SK-N-SH (cell line): ENCODE data around the gene KLK5. TPM values are rescaled to one million over a fixed set of nuclear protein-coding genes. Genes with fewer than 3 reads are reported as not detected.

Experiments
- CTCF ChIA-PET: fragments of 300-600, 350-600 bp; formaldehyde crosslinking; extraction: SDS; loops from one replicate; lab custom pipeline; 2021; lab: Yijun Ruan, JAX
- POLR2A ChIA-PET: fragments of 350-600 bp; sonication (Branson Sonifier 250); formaldehyde crosslinking; extraction: SDS; loops from one replicate; lab custom pipeline; 2020; ENCODE audit warnings: antibody characterized with exemption, inconsistent platforms; lab: Yijun Ruan, JAX
- DNase-seq: peaks from one replicate; pipeline ENCODE4 v3.0.0; 2012
- H2AFZ ChIP-seq: fragments of 200-600 bp; sonication (generic); 2 replicates; pipeline ENCODE4 v1.8.1; 2016; ENCODE audit warnings: antibody characterized with exemption, mild to moderate bottlenecking, low read depth
- H3F3A ChIP-seq: fragments of 200-600 bp; sonication (generic); replicated peaks from 2 replicates; pipeline ENCODE3; 2016; ENCODE audit warnings: antibody characterized with exemption, mild to moderate bottlenecking; ENCODE audit not compliant: insufficient read depth
- H3K27ac ChIP-seq, 2 experiments: fragments of 200-500 bp in 1 of 2; fragments of 200-600 bp in 1 of 2; sonication (Bioruptor generic) in 1 of 2; sonication (generic), shearing (Covaris generic) in 1 of 2; 2 replicates each; pipeline versions ENCODE4 v1.5.1 to v1.6.1; 2014 to 2016; ENCODE audit warnings: low read depth in 2 of 2, inconsistent platforms in 1 of 2, low read length in 1 of 2, mild to moderate bottlenecking in 1 of 2, mixed read lengths in 1 of 2
- H3K27me3 ChIP-seq: fragments of 200-600 bp; sonication (generic), shearing (Covaris generic); 2 replicates; pipeline ENCODE4 v1.6.1; 2016; ENCODE audit warnings: mixed run types; ENCODE audit not compliant: insufficient read depth
- H3K36me3 ChIP-seq, 2 experiments: fragments of 200-500 bp in 1 of 2; fragments of 200-600 bp in 1 of 2; sonication (Bioruptor generic) in 1 of 2; sonication (generic) in 1 of 2; replicated peaks in 1 of 2; 2 replicates each; pipeline versions ENCODE3 to v1.5.1; 2014 to 2016; ENCODE audit warnings: low read length in 1 of 2, mild to moderate bottlenecking in 1 of 2; ENCODE audit not compliant: insufficient read depth in 2 of 2, control insufficient read depth in 1 of 2
- H3K4me1 ChIP-seq, 2 experiments: fragments of 200-500 bp in 1 of 2; fragments of 200-600 bp in 1 of 2; sonication (Bioruptor generic) in 1 of 2; sonication (generic), shearing (Covaris generic) in 1 of 2; 2 replicates each; pipeline versions ENCODE4 v1.5.1 to v1.6.1; 2014 to 2016; ENCODE audit warnings: low read depth in 1 of 2, low read length in 1 of 2, mixed run types in 1 of 2; ENCODE audit not compliant: insufficient read depth in 2 of 2, control insufficient read depth in 1 of 2
- H3K4me2 ChIP-seq: fragments of 200-600 bp; sonication (generic), shearing (Covaris generic); 2 replicates; pipeline ENCODE4 v1.6.1; 2017; ENCODE audit warnings: mixed run types
- H3K4me3 ChIP-seq, 2 experiments: fragments of 200-500 bp in 1 of 2; fragments of 200-600 bp in 1 of 2; sonication (Bioruptor generic) in 1 of 2; sonication (generic), shearing (Covaris generic) in 1 of 2; 2 replicates each; pipeline versions ENCODE4 v1.5.1 to v1.8.1; 2014 to 2016; ENCODE audit warnings: low read depth in 2 of 2, inconsistent platforms in 1 of 2, low read length in 1 of 2, mild to moderate bottlenecking in 1 of 2, mixed read lengths in 1 of 2, moderate library complexity in 1 of 2
- H3K79me2 ChIP-seq: fragments of 200-600 bp; sonication (generic); 2 replicates; pipeline ENCODE4 v1.8.1; 2017; ENCODE audit warnings: mild to moderate bottlenecking; ENCODE audit not compliant: insufficient read depth
- H3K9ac ChIP-seq: fragments of 200-600 bp; sonication (generic); 2 replicates; pipeline ENCODE4 v1.6.1; 2017; ENCODE audit warnings: mixed run types
- H3K9me2 ChIP-seq: fragments of 200-600 bp; sonication (generic); 2 replicates; pipeline ENCODE4 v1.6.1; 2017; ENCODE audit warnings: mixed run types
- H3K9me3 ChIP-seq: fragments of 200-600 bp; sonication (generic); 2 replicates; pipeline ENCODE4 v1.6.1; 2017; ENCODE audit warnings: mixed run types, mild to moderate bottlenecking, moderate library complexity
- H4K20me1 ChIP-seq: fragments of 200-600 bp; sonication (generic); 2 replicates; pipeline ENCODE4 v1.6.1; 2017; ENCODE audit warnings: mild to moderate bottlenecking, mixed run types; ENCODE audit not compliant: insufficient read depth
- CHD2 ChIP-seq: fragments of 150-350 bp; IDR thresholded peaks from 2 replicates; pipeline ENCODE4 v1.6.1; 2018; ENCODE audit warnings: low read length; ENCODE audit not compliant: partially characterized antibody
- ELF1 ChIP-seq: IDR thresholded peaks from 2 replicates; pipeline ENCODE4 v1.4.0; 2012
- EP300 ChIP-seq, 2 experiments: IDR thresholded peaks; 2 replicates each; pipeline versions ENCODE4 v1.4.0 to v1.6.1; 2012; ENCODE audit warnings: borderline replicate concordance in 1 of 2, low read depth in 1 of 2, low read length in 1 of 2
- EZH2phosphoT487 ChIP-seq: fragments of 200-600 bp; sonication (generic); IDR thresholded peaks from 2 replicates; pipeline ENCODE4 v1.6.1; 2017; ENCODE audit warnings: low read depth, mixed run types, mild to moderate bottlenecking, antibody characterized with exemption, moderate library complexity, borderline replicate concordance
- RCOR1 ChIP-seq: fragments of 150-350 bp; IDR thresholded peaks from 2 replicates; pipeline ENCODE4 v1.6.1; 2017; ENCODE audit warnings: antibody characterized with exemption, low read length
- RXRA ChIP-seq: IDR thresholded peaks from 2 replicates; pipeline ENCODE4 v1.4.0; 2012; ENCODE audit warnings: low read depth, mild to moderate bottlenecking, borderline replicate concordance
- TCF12 ChIP-seq: IDR thresholded peaks from 2 replicates; pipeline ENCODE4 v1.4.0; 2012
- YY1 ChIP-seq: IDR thresholded peaks from 2 replicates; pipeline ENCODE4 v1.4.0; 2012; ENCODE audit warnings: low read depth, mild to moderate bottlenecking
- WGBS: methylation state at CpG from one replicate; pipeline ENCODE4 v1.1.6; 2017; ENCODE audit warnings: low lambda C conversion rate; 5-methylcytosine and 5-hydroxymethylcytosine counted together
- polyA plus RNA-seq, 3 experiments: library from polyadenylated mRNA; depleted of rRNA; stranded (reverse); fragments of >200 nt; gene quantifications; 2 replicates each; pipeline ENCODE4 v1.2.3, GENCODE V29; 2012
- TF ChIP-seq, protein P1 (sequence below): IDR thresholded peaks from 2 replicates; pipeline ENCODE4 v1.4.0; 2012; ENCODE audit warnings: low read depth, borderline replicate concordance
- TF ChIP-seq, protein P2 (sequence below): IDR thresholded peaks from 2 replicates; pipeline ENCODE4; 2012
- TF ChIP-seq, protein P3 (sequence below): fragments of 150-350 bp; IDR thresholded peaks from 2 replicates; pipeline ENCODE4 v1.6.1; 2016; ENCODE audit warnings: mild to moderate bottlenecking, low read depth, low read length

The KLK5 gene
- polyA plus RNA-seq, 1 of the 3 experiments (the other 2 are of a cell fraction), result not detected

DNA sequence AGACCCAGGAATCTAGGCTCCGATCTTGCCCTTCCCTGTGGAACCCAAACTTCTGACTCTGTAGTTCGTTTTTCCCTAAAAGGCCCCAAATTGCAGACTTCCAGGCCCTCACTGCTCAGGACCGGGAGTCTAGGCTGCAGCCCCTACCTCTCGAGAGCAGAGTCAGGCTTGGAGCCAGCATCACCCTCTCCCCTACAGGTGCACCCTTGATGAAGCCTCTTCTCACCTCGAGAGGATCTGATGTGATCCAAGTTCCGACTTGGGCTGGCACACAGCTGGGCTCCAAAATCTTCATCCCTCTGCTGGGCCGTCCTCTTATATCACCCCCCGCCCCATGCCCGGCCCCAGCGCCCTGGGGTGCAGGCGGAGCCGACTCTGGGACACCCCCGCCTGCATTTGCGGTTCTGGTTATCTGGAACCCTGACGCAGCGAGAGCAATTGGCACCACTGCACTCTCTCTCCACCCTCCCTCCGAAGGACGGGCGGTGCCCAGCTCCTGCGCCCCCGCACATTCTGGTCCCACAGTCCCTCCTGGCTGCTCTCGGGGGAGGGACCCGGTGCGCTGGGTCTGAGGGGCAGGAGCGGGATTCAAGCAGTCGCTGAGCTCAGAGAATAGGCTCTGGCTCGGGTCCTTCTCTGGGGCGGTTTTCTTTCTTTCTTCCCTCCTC is 30.9 kb upstream of the KLK5 start, which contains the start of gene KLK7:
Gene KLK7, minus strand, starts transcription at position 293 of the 668 bp plus-strand sequence. CDS start 1,518 bp downstream, outside the sequence.
- DNase-seq, result no peak
- Histone ChIP-seq H2AFZ (no peak within 1 kb of the TSS), H3F3A (no peaks in the 10 kb centered on the region), H3K9me3 (no peaks in the 10 kb centered on the region), H3K9ac (no peak within 1 kb of the TSS), H3K79me2 (no peaks in the 10 kb centered on the region), H3K27me3 (no peaks in the 10 kb centered on the region; the same call in 1 of the 2 replicates), H4K20me1 (no peaks in the 10 kb centered on the region), H3K36me3 (no peaks in the 10 kb centered on the region), H3K27ac (no peak within 1 kb of the TSS), H3K4me3 (no peak within 1 kb of the TSS), H3K9me2 (no peaks in the 10 kb centered on the region), H3K4me1 (no peaks in the 10 kb centered on the region), H3K4me2 (no peak within 1 kb of the TSS)
- TF ChIP-seq, protein P1, sequence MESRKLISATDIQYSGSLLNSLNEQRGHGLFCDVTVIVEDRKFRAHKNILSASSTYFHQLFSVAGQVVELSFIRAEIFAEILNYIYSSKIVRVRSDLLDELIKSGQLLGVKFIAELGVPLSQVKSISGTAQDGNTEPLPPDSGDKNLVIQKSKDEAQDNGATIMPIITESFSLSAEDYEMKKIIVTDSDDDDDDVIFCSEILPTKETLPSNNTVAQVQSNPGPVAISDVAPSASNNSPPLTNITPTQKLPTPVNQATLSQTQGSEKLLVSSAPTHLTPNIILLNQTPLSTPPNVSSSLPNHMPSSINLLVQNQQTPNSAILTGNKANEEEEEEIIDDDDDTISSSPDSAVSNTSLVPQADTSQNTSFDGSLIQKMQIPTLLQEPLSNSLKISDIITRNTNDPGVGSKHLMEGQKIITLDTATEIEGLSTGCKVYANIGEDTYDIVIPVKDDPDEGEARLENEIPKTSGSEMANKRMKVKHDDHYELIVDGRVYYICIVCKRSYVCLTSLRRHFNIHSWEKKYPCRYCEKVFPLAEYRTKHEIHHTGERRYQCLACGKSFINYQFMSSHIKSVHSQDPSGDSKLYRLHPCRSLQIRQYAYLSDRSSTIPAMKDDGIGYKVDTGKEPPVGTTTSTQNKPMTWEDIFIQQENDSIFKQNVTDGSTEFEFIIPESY, result no peak
- no peak for TF ChIP-seq RXRA
- ChIA-PET POLR2A (no interaction called here), CTCF (no interaction called here)
- WGBS, result 11% methylated on average over 28 of the region's 28 CpGs

DNA sequence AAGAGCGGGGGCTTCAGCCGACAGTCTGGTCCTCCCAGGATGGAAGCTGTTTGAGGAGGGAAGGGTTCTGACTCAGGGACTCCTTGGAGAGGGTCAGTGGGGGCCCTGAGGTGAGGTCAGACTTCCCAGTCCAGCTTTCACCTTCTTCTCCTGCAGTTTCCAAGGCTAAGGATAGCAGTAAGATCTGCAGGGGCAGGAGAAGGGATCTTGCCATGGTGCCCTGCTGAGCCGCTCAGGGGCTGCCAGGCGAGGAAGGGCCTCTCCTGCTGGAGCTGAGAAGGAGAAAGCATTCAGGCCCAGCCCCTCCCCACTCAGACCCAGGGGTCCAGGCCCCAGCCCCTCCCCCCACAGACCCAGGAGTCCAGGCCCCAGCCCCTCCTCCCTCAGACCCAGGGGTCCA is 29.3 kb upstream of the KLK5 start:
- no peak overlapping the region for H3K4me3 ChIP-seq
- ChIA-PET CTCF (no interaction called here), POLR2A (no interaction called here)
- H3K9me3 ChIP-seq, result no peaks in the 10 kb centered on the region
- H4K20me1 ChIP-seq, result no peaks in the 10 kb centered on the region
- no peak for TF ChIP-seq YY1
- TF ChIP-seq, protein P2, sequence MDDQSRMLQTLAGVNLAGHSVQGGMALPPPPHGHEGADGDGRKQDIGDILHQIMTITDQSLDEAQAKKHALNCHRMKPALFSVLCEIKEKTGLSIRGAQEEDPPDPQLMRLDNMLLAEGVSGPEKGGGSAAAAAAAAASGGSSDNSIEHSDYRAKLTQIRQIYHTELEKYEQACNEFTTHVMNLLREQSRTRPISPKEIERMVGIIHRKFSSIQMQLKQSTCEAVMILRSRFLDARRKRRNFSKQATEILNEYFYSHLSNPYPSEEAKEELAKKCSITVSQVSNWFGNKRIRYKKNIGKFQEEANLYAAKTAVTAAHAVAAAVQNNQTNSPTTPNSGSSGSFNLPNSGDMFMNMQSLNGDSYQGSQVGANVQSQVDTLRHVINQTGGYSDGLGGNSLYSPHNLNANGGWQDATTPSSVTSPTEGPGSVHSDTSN, result no peak
- TF ChIP-seq EZH2phosphoT487, result no peak
- TF ChIP-seq TCF12, result no peak
- TF ChIP-seq EP300 (IDR thresholded peaks at IDR 0.05; ENCODE audit: borderline replicate concordance in 1 of 2, low read depth in 1 of 2, low read length in 1 of 2), result no peak
- TF ChIP-seq, protein P3, sequence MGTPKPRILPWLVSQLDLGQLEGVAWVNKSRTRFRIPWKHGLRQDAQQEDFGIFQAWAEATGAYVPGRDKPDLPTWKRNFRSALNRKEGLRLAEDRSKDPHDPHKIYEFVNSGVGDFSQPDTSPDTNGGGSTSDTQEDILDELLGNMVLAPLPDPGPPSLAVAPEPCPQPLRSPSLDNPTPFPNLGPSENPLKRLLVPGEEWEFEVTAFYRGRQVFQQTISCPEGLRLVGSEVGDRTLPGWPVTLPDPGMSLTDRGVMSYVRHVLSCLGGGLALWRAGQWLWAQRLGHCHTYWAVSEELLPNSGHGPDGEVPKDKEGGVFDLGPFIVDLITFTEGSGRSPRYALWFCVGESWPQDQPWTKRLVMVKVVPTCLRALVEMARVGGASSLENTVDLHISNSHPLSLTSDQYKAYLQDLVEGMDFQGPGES, result no peak
- no peak for TF ChIP-seq RCOR1
- TF ChIP-seq CHD2, result no peak
- TF ChIP-seq ELF1, result no peak
- H3K27ac ChIP-seq, result no peak overlapping the region
- no peaks in the 10 kb centered on the region; the same call in 1 of the 2 replicates for H3K27me3 ChIP-seq
- WGBS, result 16% methylated on average over 3 of the region's 4 CpGs
- H3K4me1 ChIP-seq, result no peaks in the 10 kb centered on the region
- no peaks in the 10 kb centered on the region for H3F3A ChIP-seq
- H3K9ac ChIP-seq, result no peak overlapping the region
- H2AFZ ChIP-seq, result no peak overlapping the region
- H3K36me3 ChIP-seq, result no peaks in the 10 kb centered on the region
- no peak overlapping the region for H3K4me2 ChIP-seq
- no peak for DNase-seq
- H3K79me2 ChIP-seq, result no peaks in the 10 kb centered on the region
- no peaks in the 10 kb centered on the region for H3K9me2 ChIP-seq
